Left kidney (tissue), 2 donors: Measurements from ENCODE around the gene PPP3R1. TPM values are rescaled to one million over a fixed set of nuclear protein-coding genes. Genes with fewer than 3 reads are reported as not detected.

Experiments used
- DNase-seq: peaks from one replicate; pipeline ENCODE4 v3.0.0-alpha.2; 2013
- polyA plus RNA-seq: library from polyadenylated mRNA; unstranded; fragments of 120-200 nt; gene quantifications from one replicate; pipeline ENCODE4 v1.2.1, GENCODE V29; 2013; ENCODE audit not compliant: insufficient read length

The PPP3R1 gene
- polyA plus RNA-seq, 1 donor: 71.5 TPM

DNA sequence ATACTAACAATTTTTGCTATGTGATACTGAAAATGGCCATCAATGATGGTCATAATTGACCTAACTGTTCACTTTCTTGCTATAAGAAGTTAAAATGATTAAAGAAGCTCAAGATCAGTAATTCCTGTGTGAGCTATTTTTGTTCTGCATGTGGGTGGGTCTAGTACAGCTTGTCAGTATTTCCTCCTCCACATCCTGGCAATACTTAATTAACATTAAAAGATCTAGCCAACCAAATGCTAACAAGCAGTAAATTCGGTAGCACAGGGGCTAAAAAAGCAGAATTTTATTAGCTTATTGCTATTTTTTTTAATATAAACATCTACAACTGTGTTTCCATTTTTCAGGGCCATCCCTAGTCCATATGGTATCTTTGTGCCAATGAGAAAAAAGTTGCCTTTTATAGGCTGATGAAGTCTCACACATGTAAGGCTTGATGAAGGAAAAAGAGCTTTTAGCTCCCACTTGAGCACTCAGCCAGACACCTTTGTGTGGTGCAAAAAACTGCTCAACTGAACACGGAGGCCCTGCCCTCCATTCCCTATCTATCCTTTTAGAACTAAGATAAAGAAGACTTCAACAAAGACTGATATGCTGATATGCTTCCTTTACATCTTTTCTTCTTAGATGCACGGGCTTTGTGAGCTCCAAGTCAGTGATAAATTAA, 99.5 kb downstream of the PPP3R1 start:
- DNase-seq: no peak

DNA sequence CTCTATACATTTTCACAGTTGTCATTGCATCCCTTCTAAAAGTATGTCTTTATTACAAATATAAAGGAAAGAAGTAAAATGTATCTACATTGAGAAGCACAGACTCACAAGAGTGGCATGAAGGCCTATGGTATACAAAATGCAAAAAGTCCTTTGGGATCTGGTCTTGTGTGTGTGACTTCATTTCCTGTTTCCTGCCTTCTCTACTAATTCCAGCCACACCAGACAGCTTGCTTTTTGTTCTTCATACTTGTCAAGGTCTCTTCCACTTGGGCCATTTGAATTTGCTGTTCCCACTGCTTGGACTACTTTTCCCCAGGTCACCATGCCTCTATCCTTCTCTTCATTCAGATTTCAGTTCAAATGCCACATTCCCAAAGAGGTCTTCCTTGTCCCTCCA, 101.3 kb downstream of the PPP3R1 start:
- no peak for DNase-seq

DNA sequence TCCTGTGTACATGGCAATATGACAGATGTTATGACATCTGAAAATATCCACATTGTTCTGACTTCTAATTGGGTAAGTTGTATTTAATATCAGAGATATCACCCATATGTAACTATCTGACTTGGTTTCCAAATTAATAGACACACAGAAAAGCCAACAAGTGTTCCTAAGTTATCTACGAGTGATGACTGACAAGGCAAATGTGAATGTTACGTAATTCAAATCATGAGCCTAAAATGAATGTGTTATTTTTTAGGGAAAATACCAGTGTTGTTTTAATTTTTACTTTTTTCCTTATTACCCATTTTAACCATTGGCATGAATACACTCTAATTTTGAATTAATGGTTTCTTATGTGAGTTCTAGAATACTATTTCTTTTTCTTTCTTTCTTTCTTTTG, 110.5 kb downstream of the PPP3R1 start:
- DNase-seq: no peak

DNA sequence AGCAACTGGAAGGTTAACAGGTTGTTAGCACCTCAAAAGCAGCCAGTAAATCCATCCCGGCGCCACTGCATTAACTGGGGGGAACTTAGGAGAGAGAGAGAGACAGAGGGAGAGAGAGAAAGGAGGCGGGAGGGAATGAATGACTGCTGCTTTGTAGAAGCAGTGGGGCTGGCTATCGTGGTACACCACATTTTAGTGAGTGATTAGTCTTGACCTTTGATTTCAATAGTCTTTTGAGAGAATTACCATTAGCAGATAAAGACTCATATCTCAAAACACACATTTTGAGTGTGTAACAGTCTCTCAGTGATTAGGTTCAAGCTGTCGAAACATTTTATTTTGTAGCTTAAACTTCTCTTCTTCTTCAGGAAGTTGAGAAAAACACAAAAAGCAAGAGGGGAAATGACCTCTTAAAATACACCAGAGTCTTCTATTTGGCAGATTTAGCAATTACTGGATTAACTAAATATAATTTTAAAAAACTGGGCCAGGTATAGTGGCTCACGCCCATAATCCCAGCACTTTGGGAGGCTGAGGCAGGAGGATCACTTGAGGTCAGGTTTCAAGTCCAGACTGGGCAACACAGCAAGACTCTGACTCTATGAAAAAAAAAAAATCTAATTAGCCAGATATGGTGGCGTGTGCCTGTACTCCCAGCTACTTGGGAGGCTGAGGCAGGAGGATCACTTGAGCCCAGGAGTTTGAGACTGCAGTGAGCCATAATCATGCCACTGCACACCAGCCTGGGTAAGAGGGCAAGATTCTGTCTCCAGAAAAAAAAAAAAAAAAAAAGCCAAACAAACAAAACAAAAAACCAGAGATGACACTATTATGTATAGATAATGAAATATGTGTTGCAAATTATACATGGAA, 116.6 kb downstream of the PPP3R1 start:
- no peak for DNase-seq

DNA sequence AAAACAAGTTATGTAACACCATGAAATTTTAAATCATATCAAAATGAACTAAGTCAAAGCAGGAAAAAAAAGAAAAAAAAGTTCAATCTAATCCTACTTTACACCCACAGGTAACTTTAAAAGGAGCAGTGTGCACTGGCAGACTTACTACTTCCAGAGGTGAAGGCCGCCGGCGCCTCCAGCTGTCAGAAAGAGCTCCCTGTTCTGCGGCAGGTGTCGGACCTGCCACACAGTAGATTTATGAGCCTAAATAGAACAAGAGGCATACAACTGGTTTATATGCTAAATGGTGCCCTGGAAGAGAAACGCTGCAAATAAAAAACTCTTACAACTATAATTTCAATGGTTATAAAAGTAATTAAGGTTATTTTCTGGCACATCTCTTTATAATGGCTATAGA, 117.8 kb downstream of the PPP3R1 start:
- DNase-seq: no peak

DNA sequence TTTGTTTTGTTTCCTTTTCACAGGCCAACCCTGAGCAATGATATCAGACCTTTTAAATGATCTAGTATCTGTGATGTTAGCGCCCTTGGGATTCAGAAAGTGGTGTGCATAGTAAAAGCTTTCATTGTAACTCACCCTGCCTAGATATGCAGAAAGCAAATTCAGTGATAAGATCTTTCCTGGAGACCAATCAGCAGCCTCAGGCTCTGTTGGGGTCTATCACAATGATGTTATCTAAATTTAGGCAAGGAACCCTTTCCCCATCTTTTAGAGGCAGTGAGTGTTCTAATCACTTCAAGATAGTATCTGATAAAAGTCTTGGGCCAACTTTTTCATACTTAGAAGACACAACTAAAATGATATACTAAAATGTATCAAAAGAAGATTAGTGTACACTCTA, 118.2 kb downstream of the PPP3R1 start:
- DNase-seq: no peak

Other genes with a start within 250 kb of the PPP3R1 start
- 44.9 TPM for gene C1D, start 189.5 kb downstream of the PPP3R1 start, polyA plus RNA-seq
- 17.0 TPM for gene PNO1, start 94.6 kb downstream of the PPP3R1 start, polyA plus RNA-seq
- 21.5 TPM for gene CNRIP1, start 67.4 kb upstream of the PPP3R1 start, polyA plus RNA-seq
- 4.7 TPM for gene PLEK, start 112.8 kb upstream of the PPP3R1 start, polyA plus RNA-seq
- 2.3 TPM for gene FBXO48, start 214.8 kb upstream of the PPP3R1 start, polyA plus RNA-seq
- gene APLF, start 215.1 kb upstream of the PPP3R1 start, polyA plus RNA-seq: 4.8 TPM